ENCODE results near the gene FBXO5. TPM values are rescaled to one million over a fixed set of nuclear protein-coding genes. Genes with fewer than 3 reads are reported as not detected.

The FBXO5 gene
- total and polyA plus RNA-seq, 8 donors = 2.2 to 9.4 (median 4.9) TPM; not detected in 1

DNA sequence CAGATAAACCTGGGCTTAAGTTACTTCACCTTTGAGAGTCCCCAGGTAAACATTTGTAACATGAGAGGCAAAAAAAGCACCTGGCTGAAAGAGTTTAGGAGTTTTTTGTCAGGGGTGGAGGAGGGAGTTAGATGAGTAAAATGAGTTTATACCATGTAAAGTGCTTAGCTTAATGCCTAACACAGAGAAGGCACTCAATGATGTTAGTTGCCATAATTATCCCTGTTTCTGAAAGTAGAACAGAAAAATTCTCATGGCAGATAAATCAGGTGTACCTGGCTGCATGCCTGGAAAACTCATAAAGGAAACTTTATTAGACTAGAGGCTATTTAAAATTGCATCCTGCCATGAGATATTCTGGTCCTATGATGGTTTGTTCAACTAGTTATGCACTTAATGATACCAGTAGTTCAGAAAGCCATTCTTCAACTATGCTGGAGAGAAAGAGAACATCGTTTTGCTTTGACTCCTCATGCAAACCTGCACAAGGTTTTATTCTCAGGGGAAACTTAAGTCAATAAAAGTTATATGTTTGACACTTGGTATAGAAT, 40.4 kb downstream of the FBXO5 start:
- Histone ChIP-seq H3K36me3 (no peaks in the 10 kb centered on the region), H3K9me3 (no peaks in the 10 kb centered on the region), H3K27me3 (peaks cover 0 to 16% (median 0%) of the 10 kb centered on the region in 3 donors), H3K4me1 (no peaks in the 10 kb centered on the region), H3K4me3 (no peak overlapping the region), H3K27ac (no peak overlapping the region)
- WGBS, 5 donors = 60 to 79% (median 65%) methylated on average over 1 of the region's 1 CpG
- TF ChIP-seq CTCF (IDR thresholded peaks at IDR 0.05) (no peak), EP300 (IDR thresholded peaks at IDR 0.05) (no peak)
- intact Hi-C loops (cut with DNase I; ENCODE audit: low total_unique reads) = no loop called here
- DNase-seq = no peak

- Histone ChIP-seq H3K27ac (no peak overlapping the region), H3K36me3 (no peaks in the 10 kb centered on the region), H3K9me3 (no peaks in the 10 kb centered on the region), H3K4me1 (no peaks in the 10 kb centered on the region), H3K4me3 (no peak overlapping the region), H3K27me3 (peaks cover 0 to 16% (median 0%) of the 10 kb centered on the region in 3 donors)
- DNase-seq = no peak
- intact Hi-C loops (cut with DNase I; ENCODE audit: low total_unique reads) = no loop called here
- TF ChIP-seq CTCF (IDR thresholded peaks at IDR 0.05) (no peak), EP300 (IDR thresholded peaks at IDR 0.05) (no peak)
Observed at GRCh38 chr6:152941746-152942145, 41.1 kb downstream of the FBXO5 start.

GRCh38 chr6:152932865-152933264, 50.0 kb downstream of the FBXO5 start:
- 81 to 95% (median 92%) methylated on average over 3 of the region's 3 CpGs for WGBS, 5 donors
- H3K9me3 ChIP-seq = no peaks in the 10 kb centered on the region
- no peak overlapping the region for H3K4me3 ChIP-seq
- DNase-seq = no peak
- intact Hi-C loops (cut with DNase I; ENCODE audit: low total_unique reads) = no loop called here
- H3K27me3 ChIP-seq = no peaks in the 10 kb centered on the region
- H3K27ac ChIP-seq = no peak overlapping the region
- H3K4me1 ChIP-seq = no peaks in the 10 kb centered on the region
- TF ChIP-seq POLR2AphosphoS5 (IDR thresholded peaks at IDR 0.05) = no peak
- no peak for TF ChIP-seq CTCF (IDR thresholded peaks at IDR 0.05)
- TF ChIP-seq EP300 (IDR thresholded peaks at IDR 0.05) = no peak
- no peak for TF ChIP-seq POLR2A (IDR thresholded peaks at IDR 0.05)
- H3K36me3 ChIP-seq = no peaks in the 10 kb centered on the region

GRCh38 chr6:152922706-152923105, 60.1 kb downstream of the FBXO5 start:
- intact Hi-C loops (cut with DNase I; ENCODE audit: low total_unique reads) = no loop called here
- no peaks in the 10 kb centered on the region for H3K36me3 ChIP-seq
- 80 to 91% (median 87%) methylated on average over 2 of the region's 2 CpGs for WGBS, 5 donors
- no peak overlapping the region for H3K27ac ChIP-seq
- DNase-seq = no peak
- no peak for TF ChIP-seq CTCF (IDR thresholded peaks at IDR 0.05)
- no peak for TF ChIP-seq EP300 (IDR thresholded peaks at IDR 0.05)
- no peak for TF ChIP-seq POLR2AphosphoS5 (IDR thresholded peaks at IDR 0.05)
- no peak for TF ChIP-seq POLR2A (IDR thresholded peaks at IDR 0.05)
- no peaks in the 10 kb centered on the region for H3K27me3 ChIP-seq
- H3K4me3 ChIP-seq = no peak overlapping the region
- no peaks in the 10 kb centered on the region for H3K9me3 ChIP-seq
- no peaks in the 10 kb centered on the region for H3K4me1 ChIP-seq

Small RNA genes within 50 kb of the gene (small RNA-seq; reads per million reads assigned to genes)
- 0 reads per million in 4 donors for gene AL080276.1

Other genes starting within 250 kb of the FBXO5 start
- 10 to 100 TPM in 3 of 5 donors, 1 to 10 TPM in 1, under 1 TPM in 1; 0.87 to 30.9 (median 19.5) TPM for gene VIP, start 232.2 kb downstream of the FBXO5 start, total RNA-seq
- 10 to 100 TPM in 1 of 3 donors, 1 to 10 TPM in 1, not detected in 1; 2.1 to 13.4 TPM for gene VIP, start 232.2 kb downstream of the FBXO5 start, polyA plus RNA-seq
- gene MTRF1L, start 19.7 kb upstream of the FBXO5 start, total RNA-seq = 10 to 100 TPM in 3 of 5 donors, 1 to 10 TPM in 2; 4.7 to 55.9 (median 24.4) TPM
- 10 to 100 TPM in 2 of 3 donors, 1 to 10 TPM in 1; 7.0 to 15.9 (median 14.6) TPM for gene MTRF1L, start 19.7 kb upstream of the FBXO5 start, polyA plus RNA-seq
- 1 to 10 TPM in 3 of 5 donors, under 1 TPM in 1, not detected in 1; 0.45 to 2.8 (median 2.0) TPM for gene RGS17, start 148.2 kb upstream of the FBXO5 start, total RNA-seq
- 1 to 10 TPM in 2 of 3 donors, under 1 TPM in 1; 0.33 to 1.7 (median 1.7) TPM for gene RGS17, start 148.2 kb upstream of the FBXO5 start, polyA plus RNA-seq